CD14-positive monocyte (primary cell): ENCODE results near the gene CRYGS. TPM values are rescaled to one million over a fixed set of nuclear protein-coding genes. Genes with fewer than 3 reads are reported as not detected.

ENCODE experiments used
- DNase-seq, 3 donors: peaks; one replicate each; pipeline ENCODE4 v3.0.0-alpha.2; 2011 to 2022
- H2AFZ ChIP-seq: 2 replicates; pipeline ENCODE4 v1.6.0; 2012; ENCODE audit warnings: mild to moderate bottlenecking, low read depth, low read length, inconsistent platforms; ENCODE audit not compliant: insufficient read depth, poor library complexity, severe bottlenecking
- H3K27ac ChIP-seq, 2 donors: 1 replicate in 1 of 2; 2 replicates in 1 of 2; pipeline ENCODE4 v1.5.1; 2012 to 2013; ENCODE audit warnings: low read length in 2 of 2, control low read depth in 1 of 2, inconsistent platforms in 1 of 2, low read depth in 1 of 2, mild to moderate bottlenecking in 1 of 2
- H3K27me3 ChIP-seq, 2 donors: one replicate each; pipeline versions ENCODE4 v1.6.0 to v1.6.1; 2011 to 2013; ENCODE audit warnings: low read length in 2 of 2; ENCODE audit not compliant: control insufficient read depth in 2 of 2, insufficient read depth in 2 of 2
- H3K36me3 ChIP-seq, 2 donors: replicated peaks in 1 of 2; 1 replicate in 1 of 2; 2 replicates in 1 of 2; pipeline versions ENCODE4 v1.5.1 to v1.6.1; 2012 to 2013; ENCODE audit warnings: low read length in 2 of 2, control low read depth in 1 of 2, inconsistent platforms in 1 of 2, mild to moderate bottlenecking in 1 of 2; ENCODE audit not compliant: insufficient read depth in 2 of 2, control insufficient read depth in 1 of 2
- H3K4me1 ChIP-seq, 2 donors: 1 replicate in 1 of 2; 2 replicates in 1 of 2; pipeline versions ENCODE4 v1.5.1 to v1.6.1; 2012 to 2013; ENCODE audit warnings: low read length in 2 of 2, control low read depth in 1 of 2, inconsistent platforms in 1 of 2, mild to moderate bottlenecking in 1 of 2, moderate library complexity in 1 of 2; ENCODE audit not compliant: insufficient read depth in 2 of 2, control insufficient read depth in 1 of 2
- H3K4me2 ChIP-seq: replicated peaks from 2 replicates; pipeline ENCODE3; 2012; ENCODE audit warnings: low read length, moderate library complexity, mild to moderate bottlenecking; ENCODE audit not compliant: poor library complexity, severe bottlenecking; ENCODE audit errors: extremely low read depth
- H3K4me3 ChIP-seq, 3 experiments: fragments of 200-600 bp in 1 of 3; sonication (generic) in 1 of 3; replicated peaks in 1 of 3; 1 replicate in 2 of 3; 2 replicates in 1 of 3; pipeline ENCODE4 v1.5.1; 2011 to 2013; ENCODE audit warnings: low read length in 3 of 3, mild to moderate bottlenecking in 3 of 3, control low read depth in 2 of 3, low read depth in 2 of 3, inconsistent platforms in 1 of 3, moderate library complexity in 1 of 3
- H3K79me2 ChIP-seq: 2 replicates; pipeline ENCODE4 v1.6.0; 2012; ENCODE audit warnings: mild to moderate bottlenecking, control low read depth, inconsistent platforms, low read length, moderate library complexity; ENCODE audit not compliant: insufficient read depth
- H3K9ac ChIP-seq: 2 replicates; pipeline ENCODE4 v1.6.0; 2017; ENCODE audit warnings: low read length, mild to moderate bottlenecking; ENCODE audit not compliant: insufficient read depth, poor library complexity, severe bottlenecking
- H3K9me3 ChIP-seq, 2 donors: replicated peaks in 1 of 2; 1 replicate in 1 of 2; 2 replicates in 1 of 2; pipeline versions ENCODE4 v1.5.1 to v1.6.1; 2012 to 2013; ENCODE audit warnings: low read length in 2 of 2, control low read depth in 1 of 2; ENCODE audit not compliant: control insufficient read depth in 1 of 2, insufficient read depth in 1 of 2
- H4K20me1 ChIP-seq: 2 replicates; pipeline ENCODE4 v1.6.0; 2012; ENCODE audit warnings: mild to moderate bottlenecking, low read length, control low read depth, moderate library complexity; ENCODE audit not compliant: insufficient read depth
- H3K27ac Mint-ChIP-seq, 7 donors: one replicate each; pipeline ENCODE4 v1.8.0; 2020; ENCODE audit warnings: mild to moderate bottlenecking in 7 of 7, mixed read lengths in 7 of 7, moderate library complexity in 6 of 7, inconsistent platforms in 2 of 7
- H3K27me3 Mint-ChIP-seq, 3 donors: one replicate each; pipeline ENCODE4 v1.8.0; 2021 to 2022; ENCODE audit warnings: low read depth in 3 of 3, mild to moderate bottlenecking in 3 of 3, mixed read lengths in 3 of 3, moderate library complexity in 3 of 3, inconsistent platforms in 1 of 3
- H3K36me3 Mint-ChIP-seq, 2 donors: one replicate each; pipeline ENCODE4 v1.8.0; 2020; ENCODE audit warnings: mixed read lengths in 2 of 2, inconsistent platforms in 1 of 2, mild to moderate bottlenecking in 1 of 2
- H3K4me1 Mint-ChIP-seq: one replicate; pipeline ENCODE4 v1.8.0; 2020; ENCODE audit warnings: mild to moderate bottlenecking, mixed read lengths
- H3K4me3 Mint-ChIP-seq, 2 donors: one replicate each; pipeline ENCODE4 v1.8.0; 2020; ENCODE audit warnings: mild to moderate bottlenecking in 2 of 2, mixed read lengths in 2 of 2, moderate library complexity in 1 of 2
- H3K9me3 Mint-ChIP-seq, 7 donors: one replicate each; pipeline ENCODE4 v1.8.0; 2020 to 2022; ENCODE audit warnings: mixed read lengths in 7 of 7, mild to moderate bottlenecking in 6 of 7, moderate library complexity in 6 of 7, inconsistent platforms in 2 of 7
- CTCF ChIP-seq: fragments of 200-600 bp; IDR thresholded peaks from one replicate; pipeline ENCODE4 v1.8.0; 2022; ENCODE audit warnings: antibody characterized with exemption, mild to moderate bottlenecking
- WGBS: methylation state at CpG from one replicate; pipeline ENCODE4 v1.1.5; 2013; ENCODE audit warnings: missing lambda C conversion rate; ENCODE audit not compliant: insufficient coverage; 5-methylcytosine and 5-hydroxymethylcytosine counted together
- intact Hi-C, 2 donors: fragments of 100-400 bp; cut with micrococcal nuclease; formaldehyde crosslinking; loops; one replicate each; pipeline versions ENCODE4 v1.15.0 to v1.15.1; 2023
- polyA plus RNA-seq, 3 donors: library from polyadenylated mRNA; depleted of rRNA in 1 of 3; unstranded in 2 of 3; stranded (reverse) in 1 of 3; fragments of 300-500 nt in 2 of 3; fragments of >200 nt in 1 of 3; fragmentation: Illumina TruSeq in 2 of 3; gene quantifications; 1 replicate in 2 of 3; 2 replicates in 1 of 3; pipeline ENCODE4 v1.2.3, GENCODE V29; 2012 to 2021

The CRYGS gene
- polyA plus RNA-seq, 3 donors, result 0.25 to 4.1 TPM; not detected in 1

- Histone ChIP-seq H4K20me1 (no peaks in the 10 kb centered on the region), H3K9me3 (no peaks in the 10 kb centered on the region), H3K27me3 (no peaks in the 10 kb centered on the region), H2AFZ (no peak overlapping the region), H3K4me1 (no peaks in the 10 kb centered on the region), H3K36me3 (peaks cover 49 to 85% of the 10 kb centered on the region in 2 donors), H3K4me2 (no peak overlapping the region), H3K79me2 (no peaks in the 10 kb centered on the region), H3K9ac (no peak overlapping the region), H3K4me3 (no peak overlapping the region), H3K27ac (no peak overlapping the region)
- no peak for DNase-seq
- H3K27ac Mint-ChIP-seq, result peak overlapping the region in 1 of 7 donors; percentile 19
- no peak overlapping the region for H3K4me3 Mint-ChIP-seq
- H3K9me3 Mint-ChIP-seq, result no peaks in the 10 kb centered on the region
- intact Hi-C loops, result no loop called here
- peaks cover 2% of the 10 kb centered on the region for H3K4me1 Mint-ChIP-seq
- no peak for TF ChIP-seq CTCF
- H3K36me3 Mint-ChIP-seq, result peaks cover 55 to 77% of the 10 kb centered on the region in 2 donors
- 100% methylated on average over 3 of the region's 6 CpGs for WGBS
- peaks cover 0 to 2% (median 0%) of the 10 kb centered on the region in 3 donors for H3K27me3 Mint-ChIP-seq
These were observed 7.2 kb upstream of the CRYGS start for GRCh38 chr3:186551387-186551786.

GRCh38 chr3:186549497-186549896 lies 5.3 kb upstream of the CRYGS start:
- Mint-ChIP-seq H3K36me3 (peaks cover 50 to 70% of the 10 kb centered on the region in 2 donors), H3K4me3 (no peak overlapping the region), H3K27ac (no peak overlapping the region), H3K4me1 (peaks cover 2% of the 10 kb centered on the region), H3K27me3 (peaks cover 0 to 2% (median 0%) of the 10 kb centered on the region in 3 donors), H3K9me3 (no peaks in the 10 kb centered on the region)
- 100% methylated on average over 1 of the region's 3 CpGs for WGBS
- Histone ChIP-seq H3K79me2 (no peaks in the 10 kb centered on the region), H3K4me1 (no peaks in the 10 kb centered on the region), H4K20me1 (no peaks in the 10 kb centered on the region), H3K27me3 (no peaks in the 10 kb centered on the region), H3K4me2 (no peak overlapping the region), H2AFZ (no peak overlapping the region), H3K36me3 (peaks cover 41 to 78% of the 10 kb centered on the region in 2 donors), H3K9ac (no peak overlapping the region), H3K4me3 (no peak overlapping the region), H3K27ac (no peak overlapping the region), H3K9me3 (no peaks in the 10 kb centered on the region)
- intact Hi-C loops, result no loop called here
- TF ChIP-seq CTCF, result no peak
- no peak for DNase-seq
